ENCODE results near the gene CLTCL1. TPM values are rescaled to one million over a fixed set of nuclear protein-coding genes. Genes with fewer than 3 reads are reported as not detected.
"Not testable (repeated sequence)": the region's sequence is repeated elsewhere in the genome, so short reads cannot be mapped to it uniquely, and the experiment has no call there.

Gene CLTCL1
- total RNA-seq, 4 donors from 2014 or later, result 1.0 to 20.5 (median 11.4) TPM

DNA sequence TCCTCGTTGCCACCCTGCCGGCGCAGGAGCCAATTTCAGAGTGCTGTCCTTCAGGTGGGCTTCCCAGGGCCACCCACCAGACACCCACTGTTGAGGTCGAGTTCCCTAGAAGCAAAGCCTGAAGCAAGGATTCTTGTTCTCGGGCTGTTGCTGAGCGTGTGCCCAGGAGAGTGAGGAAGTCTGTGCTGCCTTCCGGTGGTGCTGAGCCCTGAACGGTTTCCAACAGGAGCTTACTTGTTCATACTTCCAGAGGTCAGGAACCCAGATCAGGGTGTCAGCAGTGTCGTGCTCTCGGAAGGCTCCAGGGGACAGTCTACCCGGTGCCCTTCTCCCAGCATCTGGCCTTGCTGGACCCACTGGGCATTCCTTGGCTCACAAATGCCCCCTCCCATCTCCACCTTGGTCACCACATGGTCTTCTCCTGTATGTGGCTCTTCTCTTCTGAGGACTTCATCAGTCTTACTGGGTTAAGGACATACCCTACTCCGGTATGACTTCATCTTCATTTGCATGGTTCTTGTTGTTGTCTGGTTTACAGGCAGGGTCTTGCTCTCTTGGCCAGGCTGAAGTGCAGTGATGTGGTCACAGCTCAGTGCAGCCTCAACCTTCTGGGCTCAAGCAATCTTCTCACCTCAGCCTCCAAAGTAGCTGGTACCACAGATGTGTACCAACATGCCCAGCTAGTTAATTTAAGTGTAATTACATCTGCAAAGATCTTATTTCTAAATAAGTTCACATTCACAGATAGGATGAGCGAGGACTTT lies 124.2 kb downstream of the CLTCL1 start:
- intact Hi-C loops (cut with DNase I; ENCODE audit: low total_unique reads), result no loop called here
- Histone ChIP-seq H3K36me3 (no peaks in the 10 kb centered on the region), H3K4me3 (no peak overlapping the region), H3K4me1 (peaks cover 0 to 6% of the 10 kb centered on the region in 2 donors), H3K27ac (no peak overlapping the region), H3K27me3 (peaks cover 0 to 23% of the 10 kb centered on the region in 2 donors), H3K9me3 (no peaks in the 10 kb centered on the region)
- DNase-seq, result no peak
- no peak for TF ChIP-seq CTCF (IDR thresholded peaks at IDR 0.05)
- TF ChIP-seq POLR2A (IDR thresholded peaks at IDR 0.05), result no peak

GRCh38 chr22:19166421-19166820 lies 125.1 kb downstream of the CLTCL1 start:
- H3K9me3 ChIP-seq, result no peaks in the 10 kb centered on the region
- peaks cover 0 to 5% of the 10 kb centered on the region in 2 donors for H3K4me1 ChIP-seq
- intact Hi-C loops (cut with DNase I; ENCODE audit: low total_unique reads), result no loop called here
- H3K27me3 ChIP-seq, result peaks cover 0 to 23% of the 10 kb centered on the region in 2 donors
- no peak for DNase-seq
- H3K4me3 ChIP-seq, result no peak overlapping the region
- H3K36me3 ChIP-seq, result no peaks in the 10 kb centered on the region
- TF ChIP-seq CTCF (IDR thresholded peaks at IDR 0.05) (no peak), POLR2A (IDR thresholded peaks at IDR 0.05) (no peak)
- no peak overlapping the region for H3K27ac ChIP-seq

- DNase-seq, result no peak
- H3K4me3 ChIP-seq, result no peak overlapping the region
- TF ChIP-seq POLR2A (IDR thresholded peaks at IDR 0.05), result no peak
- TF ChIP-seq CTCF (IDR thresholded peaks at IDR 0.05), result no peak
- intact Hi-C loops (cut with DNase I; ENCODE audit: low total_unique reads), result no loop called here
- H3K9me3 ChIP-seq, result no peaks in the 10 kb centered on the region
- H3K36me3 ChIP-seq, result no peaks in the 10 kb centered on the region
- peaks cover 0 to 4% of the 10 kb centered on the region in 2 donors for H3K4me1 ChIP-seq
- H3K27me3 ChIP-seq, result peaks cover 0 to 20% of the 10 kb centered on the region in 2 donors
- no peak overlapping the region for H3K27ac ChIP-seq
Observed at GRCh38 chr22:19164425-19164824, 127.1 kb downstream of the CLTCL1 start.

GRCh38 chr22:19158649-19159048 lies 132.9 kb downstream of the CLTCL1 start:
- intact Hi-C loops (cut with DNase I; ENCODE audit: low total_unique reads); H3K4me3 ChIP-seq; H3K27me3 ChIP-seq; H3K36me3 ChIP-seq; DNase-seq; H3K9me3 ChIP-seq; H3K4me1 ChIP-seq; H3K27ac ChIP-seq: not testable (repeated sequence)

DNA sequence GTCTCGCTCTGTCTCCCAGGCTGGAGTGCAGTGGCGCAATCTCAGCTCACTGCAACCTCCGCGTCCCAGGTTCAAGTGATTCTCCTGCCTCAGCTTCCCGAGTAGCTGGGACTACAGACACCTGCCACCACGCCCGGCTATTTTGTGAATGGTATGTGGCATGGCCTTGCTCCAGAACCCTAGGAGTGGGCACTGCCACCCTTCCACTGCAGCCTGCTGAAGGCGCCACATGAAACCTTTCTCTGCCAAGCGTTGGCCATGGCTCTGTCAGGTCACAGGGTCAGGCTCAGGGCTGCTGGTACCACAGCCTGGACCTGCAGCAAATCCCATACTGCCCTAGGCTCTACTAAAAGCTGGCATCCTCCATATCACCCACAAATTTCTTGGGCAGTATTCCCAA lies 135.4 kb downstream of the CLTCL1 start:
- H3K4me3 ChIP-seq; DNase-seq; H3K36me3 ChIP-seq; H3K27ac ChIP-seq; intact Hi-C loops (cut with DNase I; ENCODE audit: low total_unique reads); H3K4me1 ChIP-seq; H3K9me3 ChIP-seq: not testable (repeated sequence)
- peaks cover 0 to 10% of the 10 kb centered on the region in 2 donors for H3K27me3 ChIP-seq

DNA sequence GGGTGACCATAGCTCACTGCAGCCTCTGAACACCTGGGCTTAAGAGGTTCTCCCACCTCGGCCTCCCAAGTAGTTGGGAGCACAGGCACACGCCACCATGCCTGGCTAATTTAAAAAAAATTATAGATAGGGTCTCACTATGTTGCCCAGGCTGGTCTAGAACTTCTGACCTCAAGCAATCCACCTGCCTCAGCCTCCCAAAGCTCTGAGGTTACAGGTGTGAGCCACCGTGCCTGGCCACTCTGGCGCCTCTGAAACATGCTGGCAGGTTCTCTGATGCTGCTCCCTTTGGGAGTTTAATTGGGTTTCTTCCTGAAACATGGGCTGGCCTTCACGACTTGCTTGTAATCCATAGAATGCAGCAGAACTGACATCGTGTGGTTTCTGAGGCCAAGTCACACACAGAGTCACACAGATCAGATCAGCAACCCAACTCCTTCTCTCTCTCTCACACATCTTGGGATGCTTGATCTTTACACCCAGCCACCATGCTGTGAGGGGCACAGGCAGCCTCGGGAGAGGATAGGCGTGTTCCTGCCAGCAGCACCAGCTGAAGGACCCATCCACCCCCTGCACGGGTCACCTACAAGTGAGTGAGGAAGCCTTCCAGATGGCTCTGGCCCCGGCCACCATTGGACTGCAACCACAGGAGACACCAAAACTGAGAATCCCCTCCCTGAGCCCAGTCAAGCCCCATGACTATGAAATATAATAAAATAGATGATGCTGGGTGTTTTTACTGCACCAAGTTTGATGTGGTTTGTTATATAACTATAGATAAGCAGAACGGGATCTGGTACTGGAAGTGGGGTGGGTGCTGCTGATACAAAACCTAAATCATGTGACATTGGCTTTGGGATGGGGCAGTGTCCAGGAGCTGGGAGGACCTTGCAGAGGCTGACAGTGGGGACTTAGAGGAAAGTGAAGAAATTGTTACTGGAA lies 138.3 kb downstream of the CLTCL1 start:
- no peak for DNase-seq
- H3K4me3 ChIP-seq, result no peak overlapping the region
- TF ChIP-seq POLR2A (IDR thresholded peaks at IDR 0.05) (no peak), CTCF (IDR thresholded peaks at IDR 0.05) (no peak)
- H3K27me3 ChIP-seq, result peaks cover 5 to 26% of the 10 kb centered on the region in 2 donors
- no peaks in the 10 kb centered on the region for H3K4me1 ChIP-seq
- no peaks in the 10 kb centered on the region for H3K9me3 ChIP-seq
- no peaks in the 10 kb centered on the region for H3K36me3 ChIP-seq
- H3K27ac ChIP-seq, result no peak overlapping the region
- intact Hi-C loops (cut with DNase I; ENCODE audit: low total_unique reads), result no loop called here
